Limb (tissue), 2 donors: ENCODE data around the gene ATP2B2.
A peak's percentile ranks its signal among the peaks of the same experiment; 100 is the strongest.

ENCODE experiments used
- DNase-seq, 2 donors: peaks; one replicate each; pipeline ENCODE4 v3.0.0-alpha.2; 2016; ENCODE audit errors: extremely low spot score in 2 of 2

Gene ATP2B2

GRCh38 chr3:10511809-10512494, 6.6 kb upstream of the ATP2B2 start:
- DNase-seq = no peak

DNA sequence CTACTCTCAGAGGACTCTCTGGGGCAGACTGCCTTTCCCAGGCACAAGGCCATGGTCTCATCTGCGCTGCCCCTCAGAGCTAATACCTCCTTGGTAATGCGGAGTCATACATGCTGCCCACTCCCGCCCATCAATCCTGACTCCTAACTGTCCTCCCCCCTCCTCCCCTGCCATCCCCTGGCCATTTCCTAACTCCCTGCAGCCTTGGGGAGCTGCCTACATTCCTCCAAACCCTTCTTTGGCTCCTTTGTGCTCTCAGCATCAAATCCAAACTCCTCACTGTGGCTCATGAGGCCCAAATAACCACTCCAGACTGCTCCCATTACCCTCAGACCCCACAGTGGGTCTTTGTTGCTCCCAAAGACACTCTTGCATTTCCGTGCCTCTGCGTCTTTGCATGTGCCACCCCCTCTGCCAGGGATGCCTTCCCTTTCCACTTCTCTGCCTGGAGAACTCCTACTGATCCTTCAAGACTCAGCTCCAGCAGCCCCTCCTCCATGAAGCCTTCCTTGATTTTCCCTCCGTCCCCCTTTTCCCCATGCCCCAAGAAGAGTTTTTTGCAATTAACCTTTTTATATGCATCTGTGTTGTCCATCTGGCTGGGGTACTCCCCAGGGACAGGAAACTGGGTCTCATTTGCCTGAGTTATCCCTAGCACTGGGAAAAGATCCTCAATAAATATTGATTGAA, 5.5 kb upstream of the ATP2B2 start:
- no peak for DNase-seq

GRCh38 chr3:10510086-10510742, 4.8 kb upstream of the ATP2B2 start:
- DNase-seq = no peak

DNA sequence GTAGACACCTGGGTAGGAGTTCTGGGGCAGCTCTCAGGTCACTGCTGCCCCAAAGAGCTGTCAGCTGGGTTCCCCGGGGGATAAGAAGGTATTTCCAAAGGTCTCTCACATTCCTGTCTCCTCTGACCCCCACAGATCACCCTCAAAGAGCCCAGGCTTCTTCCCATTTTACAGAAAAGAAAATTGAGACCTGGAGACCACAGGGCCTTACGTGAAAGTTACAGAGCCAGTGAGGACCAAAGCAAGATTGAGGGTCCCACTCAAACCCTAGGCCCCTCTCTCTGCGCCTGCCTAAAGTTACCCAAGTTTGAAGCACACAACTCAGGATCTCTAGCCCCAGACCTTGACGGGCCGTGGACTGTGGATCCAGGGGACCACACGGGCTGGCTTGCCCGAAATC, 3.9 kb upstream of the ATP2B2 start:
- DNase-seq = no peak

- no peak for DNase-seq
Measured at GRCh38 chr3:10508619-10509260, 3.4 kb upstream of the ATP2B2 start.

DNA sequence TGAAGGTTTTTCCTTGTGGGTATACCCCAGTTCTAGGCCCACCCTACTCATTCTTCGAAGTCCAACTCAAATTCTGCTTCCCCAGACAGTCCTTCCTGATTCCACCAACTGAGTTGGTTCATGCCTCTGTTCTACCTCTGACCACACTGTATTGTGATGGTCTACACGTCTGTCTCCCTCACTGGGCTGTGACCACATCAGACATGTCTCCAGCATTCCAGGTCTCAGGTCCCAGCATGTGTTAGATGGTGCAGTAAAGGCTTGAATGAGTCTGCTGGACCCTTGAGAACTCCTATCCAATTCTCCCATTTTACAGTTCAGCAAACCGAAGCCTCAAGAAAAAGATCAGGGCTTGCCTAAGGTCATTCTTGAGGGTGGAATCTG, 2.8 kb upstream of the ATP2B2 start:
- DNase-seq = no peak

- DNase-seq = no peak
Measured at GRCh38 chr3:10507331-10507730, 1.9 kb upstream of the ATP2B2 start.

GRCh38 chr3:10506696-10507095, 1.3 kb upstream of the ATP2B2 start:
- no peak for DNase-seq

DNA sequence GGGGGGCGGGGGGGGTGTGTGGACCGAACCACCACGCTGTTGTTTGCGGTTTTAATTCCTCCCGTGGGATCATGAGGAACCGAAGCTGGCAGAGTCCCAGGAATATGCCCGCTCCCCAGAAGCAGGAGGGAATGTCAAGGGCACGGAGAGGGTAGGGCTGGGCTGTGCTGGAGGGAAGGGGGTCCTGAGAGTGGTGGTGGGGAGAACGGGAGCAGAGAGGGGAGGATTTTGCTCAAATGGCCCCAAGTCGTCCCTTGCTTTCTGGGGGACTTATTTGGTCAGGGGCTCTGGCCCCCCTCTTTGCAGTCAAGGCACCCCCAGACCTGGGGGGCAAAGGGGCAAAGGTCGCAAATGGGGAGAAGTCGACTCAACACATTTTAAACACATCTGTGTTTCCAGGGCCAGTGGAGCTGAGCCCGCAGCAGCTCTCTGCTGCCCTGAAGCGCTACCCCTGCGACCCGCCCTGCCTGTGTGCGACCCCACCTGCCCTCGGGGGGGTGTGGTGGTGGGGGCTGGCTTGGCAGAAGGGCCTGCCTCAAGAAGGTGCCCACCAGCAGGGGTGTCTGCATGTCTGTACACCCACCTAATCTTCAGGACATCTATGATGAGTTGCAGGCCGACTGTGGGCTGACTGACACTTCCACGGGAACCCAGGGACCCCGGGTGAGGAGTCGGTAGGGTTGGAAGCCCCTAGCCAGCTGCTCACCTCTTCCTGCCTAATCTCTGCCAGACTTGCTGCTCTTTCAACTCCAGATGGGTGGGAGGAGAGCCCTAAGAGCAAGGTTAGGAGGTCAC, 602 bp upstream of the ATP2B2 start:
- no peak for DNase-seq

GRCh38 chr3:10504171-10505049, 976 bp downstream of the ATP2B2 start:
- peak in 1 of 2 donors; percentile 34 for DNase-seq

- DNase-seq = no peak
Measured at GRCh38 chr3:10503217-10503796, 2.1 kb downstream of the ATP2B2 start.

DNA sequence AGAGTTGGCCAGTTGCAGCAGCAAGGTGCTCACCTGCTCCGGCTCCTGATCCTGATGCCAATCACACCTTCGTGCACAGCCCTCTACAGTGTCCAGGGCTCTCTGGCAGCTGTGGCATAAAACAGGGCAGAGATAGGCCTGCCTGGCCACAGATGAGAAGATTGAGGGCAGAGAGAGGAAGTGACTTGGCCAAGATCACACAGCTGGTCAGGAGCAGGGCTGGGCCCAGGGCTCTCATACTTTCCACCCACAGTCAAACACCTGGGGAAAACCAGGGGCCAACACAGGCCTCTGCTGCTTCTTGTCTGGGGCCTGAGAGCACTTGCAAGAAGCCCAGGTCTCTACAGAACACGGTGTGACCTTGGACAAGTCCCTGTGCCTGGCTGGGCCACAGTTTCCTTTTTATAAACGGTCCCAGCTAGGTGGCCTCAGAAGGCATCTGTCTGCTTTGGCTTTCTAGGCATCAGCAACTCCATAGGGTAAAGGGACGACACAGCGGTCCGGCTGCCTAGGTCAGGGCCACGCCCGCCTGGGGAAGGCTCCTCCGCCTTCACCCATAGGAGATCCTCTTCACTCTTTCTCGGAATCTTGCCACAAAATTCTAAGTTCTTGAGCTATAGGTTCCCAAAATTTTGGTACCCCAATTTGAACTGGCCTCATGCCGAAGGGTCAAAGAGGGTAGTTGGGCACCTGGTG, 3.1 kb downstream of the ATP2B2 start:
- DNase-seq = no peak

GRCh38 chr3:10501664-10502052, 3.7 kb downstream of the ATP2B2 start:
- no peak for DNase-seq

DNA sequence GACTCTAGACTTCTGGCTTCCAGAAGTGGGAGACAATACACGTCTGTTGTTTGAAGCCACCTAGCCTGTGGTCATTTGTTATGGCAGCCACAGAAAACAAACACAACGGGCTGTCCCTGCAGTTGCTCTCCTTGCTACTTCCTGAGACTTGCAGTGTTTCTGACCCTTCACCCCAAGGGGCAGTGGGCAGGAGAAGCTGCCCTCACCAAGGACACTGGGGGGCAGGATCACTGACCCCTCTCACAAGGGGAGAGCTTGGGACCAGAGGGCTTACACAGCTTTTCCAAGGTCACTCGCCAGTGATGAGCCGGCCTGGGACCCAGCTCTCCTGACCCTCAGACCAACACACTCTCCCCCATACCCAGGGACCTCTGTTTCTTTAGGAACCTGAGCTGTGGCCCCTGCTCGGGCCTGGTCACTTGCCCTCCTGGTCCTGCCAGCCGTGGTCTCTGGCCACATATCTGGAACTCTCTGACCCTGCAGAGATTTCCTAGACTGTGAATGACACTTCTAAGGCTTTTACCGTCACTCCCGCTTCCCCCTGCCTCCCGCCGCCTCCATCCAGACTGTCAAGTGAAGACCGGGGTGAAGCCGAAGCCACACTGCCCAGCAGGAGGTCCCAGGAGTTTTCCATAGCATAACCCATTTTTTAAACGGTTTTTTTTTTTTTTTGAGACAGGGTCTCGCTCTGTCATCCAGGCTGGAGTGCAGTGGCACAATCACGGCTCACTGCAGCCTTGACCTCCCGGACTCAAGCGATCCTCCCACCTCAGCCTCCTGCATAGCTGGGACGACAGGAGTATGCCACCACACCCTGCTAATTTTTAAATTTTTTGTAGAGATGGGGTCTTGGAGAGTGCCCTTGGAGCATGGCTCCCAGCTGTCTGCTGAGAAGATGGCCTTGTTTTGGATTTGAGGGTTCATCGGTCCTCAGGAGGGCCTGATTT, 4.4 kb downstream of the ATP2B2 start:
- DNase-seq = no peak

DNA sequence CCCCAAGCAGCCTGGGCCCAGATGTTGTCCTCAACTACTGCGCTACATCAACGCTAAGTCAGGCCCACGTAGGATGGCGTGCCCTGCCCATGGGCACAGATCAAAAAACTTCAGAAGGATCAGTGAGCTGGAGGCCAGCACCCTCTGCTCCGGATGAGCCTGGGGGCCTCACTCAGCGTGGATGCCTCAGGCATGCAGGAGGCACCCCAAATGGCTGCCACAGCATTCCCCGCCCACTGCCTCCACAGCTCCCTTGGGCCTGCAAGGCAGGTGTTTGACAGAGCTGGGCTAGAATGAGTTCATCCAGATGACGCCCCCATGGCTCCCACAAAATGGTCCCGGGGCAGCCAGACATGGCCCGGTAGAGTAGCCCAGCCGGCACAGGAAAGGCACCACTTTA, 7.1 kb downstream of the ATP2B2 start:
- no peak for DNase-seq

DNA sequence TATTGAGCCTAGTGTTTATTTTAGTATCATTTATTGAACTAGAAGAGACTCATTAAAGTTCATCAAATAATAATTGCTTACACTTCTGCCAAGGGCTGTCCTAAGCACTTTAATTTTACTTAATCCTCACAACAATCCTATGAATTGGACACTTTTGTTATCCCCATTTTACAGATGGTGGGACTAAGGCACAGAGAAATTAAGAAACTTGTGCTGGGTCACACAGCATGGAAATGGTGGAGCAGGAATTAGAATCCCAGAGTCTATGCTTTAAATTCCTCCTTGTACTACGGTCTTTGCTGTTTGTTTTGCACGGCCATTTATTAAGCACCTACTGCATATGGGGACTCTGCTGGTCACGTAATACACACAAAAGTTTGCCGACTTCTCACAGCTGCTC, 7.9 kb downstream of the ATP2B2 start:
- no peak for DNase-seq

DNA sequence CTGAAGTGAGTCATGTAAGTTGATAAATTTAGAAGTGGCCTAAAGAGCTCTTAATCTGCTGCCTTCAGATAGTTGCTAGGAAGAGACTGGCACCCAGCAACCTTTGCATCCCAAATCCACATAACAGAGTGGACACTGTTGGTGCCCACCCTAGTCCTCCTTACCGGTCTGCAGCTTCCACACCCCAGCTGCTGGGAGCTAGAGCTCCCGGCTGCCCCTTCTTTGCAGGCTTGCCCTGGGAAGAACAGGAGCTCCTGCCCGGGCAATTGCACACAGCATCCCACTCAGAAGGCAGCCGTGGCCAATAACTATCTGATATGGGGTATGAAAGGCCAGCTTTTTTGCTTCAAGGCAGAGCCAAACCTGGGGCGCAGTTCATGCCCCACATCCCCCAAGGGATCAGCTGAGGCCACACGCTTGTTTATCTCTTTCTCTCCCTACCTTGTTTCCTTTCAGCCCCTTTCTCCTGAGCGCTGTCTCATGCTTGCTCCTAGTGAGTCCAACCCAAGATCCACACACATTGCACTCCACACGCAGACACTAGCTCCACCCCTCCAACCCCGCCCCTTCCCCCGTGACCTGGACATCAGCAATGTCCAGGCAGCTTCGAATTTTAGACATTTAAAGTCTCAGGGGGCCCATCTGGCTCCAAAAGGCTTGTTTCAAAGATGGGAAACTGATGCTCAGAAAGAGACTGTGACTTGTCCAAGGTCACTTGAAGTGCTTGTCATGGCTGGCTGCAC, 9.1 kb downstream of the ATP2B2 start:
- DNase-seq = no peak

GRCh38 chr3:10495614-10496013, 9.8 kb downstream of the ATP2B2 start:
- no peak for DNase-seq
